ENCODE results near the gene CHD8.

DNA sequence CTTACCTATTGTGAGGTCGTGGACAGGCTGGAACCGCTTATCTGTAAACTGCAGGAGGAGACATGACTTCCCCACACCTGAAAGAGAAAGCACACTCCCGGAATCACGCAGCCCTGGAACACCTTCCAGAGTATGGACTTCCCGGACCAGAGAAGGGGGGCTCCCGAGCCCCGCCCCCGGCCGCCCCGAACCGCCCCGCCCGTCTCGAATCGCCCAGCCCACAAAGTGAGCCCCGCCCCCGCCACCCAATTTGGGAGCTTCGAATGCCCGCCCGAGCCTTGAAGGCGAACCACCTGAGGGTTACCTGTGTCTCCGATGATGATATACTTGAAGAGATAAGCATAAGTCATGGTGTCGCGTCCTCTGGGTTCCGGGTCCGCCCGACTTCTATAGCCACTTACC is 20.6 kb upstream of the CHD8 start:
- TF ChIP-seq, protein P1, sequence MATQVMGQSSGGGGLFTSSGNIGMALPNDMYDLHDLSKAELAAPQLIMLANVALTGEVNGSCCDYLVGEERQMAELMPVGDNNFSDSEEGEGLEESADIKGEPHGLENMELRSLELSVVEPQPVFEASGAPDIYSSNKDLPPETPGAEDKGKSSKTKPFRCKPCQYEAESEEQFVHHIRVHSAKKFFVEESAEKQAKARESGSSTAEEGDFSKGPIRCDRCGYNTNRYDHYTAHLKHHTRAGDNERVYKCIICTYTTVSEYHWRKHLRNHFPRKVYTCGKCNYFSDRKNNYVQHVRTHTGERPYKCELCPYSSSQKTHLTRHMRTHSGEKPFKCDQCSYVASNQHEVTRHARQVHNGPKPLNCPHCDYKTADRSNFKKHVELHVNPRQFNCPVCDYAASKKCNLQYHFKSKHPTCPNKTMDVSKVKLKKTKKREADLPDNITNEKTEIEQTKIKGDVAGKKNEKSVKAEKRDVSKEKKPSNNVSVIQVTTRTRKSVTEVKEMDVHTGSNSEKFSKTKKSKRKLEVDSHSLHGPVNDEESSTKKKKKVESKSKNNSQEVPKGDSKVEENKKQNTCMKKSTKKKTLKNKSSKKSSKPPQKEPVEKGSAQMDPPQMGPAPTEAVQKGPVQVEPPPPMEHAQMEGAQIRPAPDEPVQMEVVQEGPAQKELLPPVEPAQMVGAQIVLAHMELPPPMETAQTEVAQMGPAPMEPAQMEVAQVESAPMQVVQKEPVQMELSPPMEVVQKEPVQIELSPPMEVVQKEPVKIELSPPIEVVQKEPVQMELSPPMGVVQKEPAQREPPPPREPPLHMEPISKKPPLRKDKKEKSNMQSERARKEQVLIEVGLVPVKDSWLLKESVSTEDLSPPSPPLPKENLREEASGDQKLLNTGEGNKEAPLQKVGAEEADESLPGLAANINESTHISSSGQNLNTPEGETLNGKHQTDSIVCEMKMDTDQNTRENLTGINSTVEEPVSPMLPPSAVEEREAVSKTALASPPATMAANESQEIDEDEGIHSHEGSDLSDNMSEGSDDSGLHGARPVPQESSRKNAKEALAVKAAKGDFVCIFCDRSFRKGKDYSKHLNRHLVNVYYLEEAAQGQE (IDR thresholded peaks at IDR 0.05; ENCODE audit: insufficient read depth in 1 of 2, low read depth in 2 of 2, low read length in 1 of 2): no peak
- TF ChIP-seq CTCF (IDR thresholded peaks at IDR 0.05): no peak
- TF ChIP-seq POLR2AphosphoS5 (IDR thresholded peaks at IDR 0.05; ENCODE audit: low read depth, low read length): peak; percentile 38; the same call in 1 of the 2 replicates
